Activated T-helper 2 cell treated with anti-CD3 and anti-CD28 coated beads, Interferon-gamma antibody, Interleukin-2, Interleukin-4, amounts not matched to agents 10 μg/mL and 5 μg/mL and 100 μg/mL, durations not matched to agents 14 hours and 24 hours and 36 hours (primary cell): Measurements from ENCODE around the gene ACTR6. TPM values are rescaled to one million over a fixed set of nuclear protein-coding genes. Genes with fewer than 3 reads are reported as not detected.

Experiments used
- DNase-seq: peaks from one replicate; pipeline ENCODE4 v3.0.0; 2021; ENCODE audit warnings: low spot score
- H3K27ac Mint-ChIP-seq: one replicate; pipeline ENCODE4 v1.8.0; 2021; ENCODE audit warnings: mixed read lengths
- H3K27me3 Mint-ChIP-seq: one replicate; pipeline ENCODE4 v1.8.0; 2021; ENCODE audit warnings: low read depth, mixed read lengths
- H3K36me3 Mint-ChIP-seq: one replicate; pipeline ENCODE4 v1.8.0; 2021; ENCODE audit warnings: low read depth, mixed read lengths
- H3K4me1 Mint-ChIP-seq: one replicate; pipeline ENCODE4 v1.8.0; 2021; ENCODE audit warnings: low read depth, mixed read lengths
- H3K4me3 Mint-ChIP-seq: one replicate; pipeline ENCODE4 v1.8.0; 2021; ENCODE audit warnings: low read depth, mild to moderate bottlenecking, moderate library complexity, mixed read lengths
- H3K9me3 Mint-ChIP-seq: one replicate; pipeline ENCODE4 v1.8.0; 2021; ENCODE audit warnings: mixed read lengths
- intact Hi-C: fragments of 100-400 bp; cut with micrococcal nuclease; formaldehyde crosslinking; loops from one replicate; pipeline ENCODE4 v1.15.1; 2023
- total RNA-seq: library from RNA; stranded (reverse); gene quantifications from 2 replicates; pipeline ENCODE4 v1.2.3, GENCODE V29; 2022

Gene ACTR6
- total RNA-seq, 1 donor from 2014 or later, result 40.4 TPM

GRCh38 chr12:100265732-100266584, 65.3 kb downstream of the ACTR6 start:
- no peaks in the 10 kb centered on the region for H3K27me3 Mint-ChIP-seq
- peak overlapping the region; percentile 98 for H3K27ac Mint-ChIP-seq
- intact Hi-C loops, result loop anchor here (1.0 to 10.0 kb wide), 6 partner anchors 46 to 1799 kb away; partner anchors contain the start of genes GAS2L3 and WASHC3
- H3K4me3 Mint-ChIP-seq, result peak overlapping the region; percentile 95
- DNase-seq, result no peak
- H3K4me1 Mint-ChIP-seq, result peaks cover 21% of the 10 kb centered on the region
- H3K9me3 Mint-ChIP-seq, result no peaks in the 10 kb centered on the region
- peaks cover 11% of the 10 kb centered on the region for H3K36me3 Mint-ChIP-seq

DNA sequence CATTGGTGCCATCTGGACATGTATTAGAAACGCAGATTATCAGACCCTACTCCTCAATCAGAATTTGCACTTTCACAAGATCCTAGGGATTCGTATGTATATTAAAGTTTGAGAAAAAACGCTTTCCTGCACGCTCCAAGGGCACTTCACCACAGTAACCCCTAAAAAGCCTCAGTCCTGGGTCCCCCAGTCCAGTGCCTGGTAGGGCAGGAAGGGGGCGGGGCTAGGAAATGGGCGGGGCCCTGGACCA, 65.9 kb downstream of the ACTR6 start:
- intact Hi-C loops, result loop anchor here (1.0 to 10.0 kb wide), 6 partner anchors 46 to 1798 kb away; partner anchors contain the start of genes GAS2L3 and WASHC3
- H3K27ac Mint-ChIP-seq, result peak overlapping the region; percentile 98

GRCh38 chr12:100266835-100267602, 66.4 kb downstream of the ACTR6 start, which contains the start of the genes DEPDC4 and SCYL2:
DEPDC4 (minus strand) TSS chr12:100267079; CDS start chr12:100267076, 3 bp downstream.
SCYL2 (plus strand) TSS chr12:100267177; CDS start chr12:100282971, 15,794 bp downstream.
- peak; percentile 89 for DNase-seq
- H3K4me3 Mint-ChIP-seq, result peak within 1 kb of the TSS; percentile 95
- H3K36me3 Mint-ChIP-seq, result peaks cover 11% of the 10 kb centered on the region
- H3K9me3 Mint-ChIP-seq, result no peaks in the 10 kb centered on the region
- H3K27ac Mint-ChIP-seq, result peak within 1 kb of the TSS; percentile 98
- intact Hi-C loops, result loop anchor here (1.0 to 10.0 kb wide), 7 partner anchors 45 to 1798 kb away; partner anchors contain the start of genes ACTR6, GAS2L3 and WASHC3
- no peaks in the 10 kb centered on the region for H3K27me3 Mint-ChIP-seq
- peaks cover 27% of the 10 kb centered on the region for H3K4me1 Mint-ChIP-seq

More for the DNA sequence above, 65.9 kb downstream of the ACTR6 start:
- Mint-ChIP-seq H3K36me3 (peaks cover 11% of the 10 kb centered on the region), H3K27me3 (no peaks in the 10 kb centered on the region), H3K4me3 (peak overlapping the region; percentile 95), H3K4me1 (peaks cover 23% of the 10 kb centered on the region), H3K9me3 (no peaks in the 10 kb centered on the region)
- no peak for DNase-seq

GRCh38 chr12:100267603-100268281, 67.1 kb downstream of the ACTR6 start:
- Mint-ChIP-seq H3K36me3 (peaks cover 11% of the 10 kb centered on the region), H3K4me1 (peaks cover 30% of the 10 kb centered on the region), H3K27ac (peak overlapping the region; percentile 76), H3K9me3 (no peaks in the 10 kb centered on the region), H3K4me3 (peak overlapping the region; percentile 95), H3K27me3 (no peaks in the 10 kb centered on the region)
- intact Hi-C loops, result loop anchor here (1.0 to 10.0 kb wide), 6 partner anchors 45 to 1797 kb away; partner anchors contain the start of genes ACTR6, GAS2L3 and WASHC3
- peak; percentile 32 for DNase-seq

DNA sequence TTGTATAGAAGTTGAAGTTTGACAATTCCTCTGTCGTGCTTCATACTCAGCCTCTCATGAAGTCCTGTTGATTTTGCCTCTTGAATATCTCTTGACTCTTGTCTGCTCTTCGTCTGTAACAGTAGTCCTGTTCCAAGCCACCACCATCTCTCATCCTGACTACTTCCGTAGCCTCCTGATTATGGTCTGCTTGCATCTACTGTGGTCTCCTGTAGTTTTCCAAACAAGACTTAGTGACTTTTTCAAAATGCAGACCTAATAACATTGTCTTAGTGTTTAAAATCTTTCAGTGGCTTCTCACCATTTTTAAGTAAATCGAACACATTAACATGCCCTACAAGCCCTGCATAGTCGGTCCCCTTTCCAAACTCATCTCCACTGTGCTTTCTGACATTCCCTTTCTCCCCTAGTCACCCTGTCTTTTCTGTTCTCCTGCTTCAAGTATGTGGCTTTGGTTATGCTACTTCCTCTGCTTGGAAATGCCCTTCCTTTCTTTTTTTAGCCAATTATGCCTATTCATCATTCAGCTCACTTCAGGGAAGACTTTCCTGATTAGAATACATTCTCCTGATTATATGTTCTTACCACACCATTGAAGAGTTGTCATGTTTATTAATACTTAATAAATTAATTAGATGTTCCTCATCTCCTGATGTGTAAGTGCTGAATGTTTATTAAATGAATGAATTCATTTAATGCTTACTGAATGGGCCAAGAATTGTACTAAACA, 68.4 kb downstream of the ACTR6 start:
- Mint-ChIP-seq H3K9me3 (no peaks in the 10 kb centered on the region), H3K4me1 (peaks cover 41% of the 10 kb centered on the region), H3K36me3 (peaks cover 11% of the 10 kb centered on the region), H3K4me3 (peak overlapping the region; percentile 95), H3K27me3 (no peaks in the 10 kb centered on the region), H3K27ac (peak overlapping the region; percentile 4)
- intact Hi-C loops, result loop anchor here (5.0 to 10.0 kb wide), 4 partner anchors 43 to 1796 kb away; partner anchors contain the start of gene WASHC3
- DNase-seq, result no peak

DNA sequence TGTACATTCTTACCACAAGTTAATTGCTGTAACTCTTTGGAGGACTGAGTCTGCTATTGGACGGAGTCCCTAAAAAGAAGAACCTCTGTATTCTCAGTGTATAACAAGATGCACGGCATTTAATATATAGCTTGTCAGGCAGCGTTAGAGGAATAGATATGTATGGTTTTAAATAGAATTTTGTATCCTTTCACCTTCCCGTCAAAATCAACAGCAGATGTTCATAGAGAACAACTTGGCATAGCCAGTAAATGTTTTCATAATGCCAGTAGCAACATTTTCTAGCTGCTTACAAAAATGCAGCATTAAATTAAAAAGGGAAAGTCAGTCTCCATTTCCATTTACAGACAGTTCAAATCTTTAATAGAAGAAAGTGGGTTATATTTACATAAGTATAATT, 73.2 kb downstream of the ACTR6 start:
- peaks cover 47% of the 10 kb centered on the region for H3K4me1 Mint-ChIP-seq
- intact Hi-C loops, result no loop called here

More for the DNA sequence above, 73.2 kb downstream of the ACTR6 start:
- Mint-ChIP-seq H3K27me3 (no peaks in the 10 kb centered on the region), H3K4me3 (no peak overlapping the region), H3K27ac (no peak overlapping the region), H3K36me3 (peaks cover 25% of the 10 kb centered on the region), H3K9me3 (no peaks in the 10 kb centered on the region)
- no peak for DNase-seq

Other genes starting within 250 kb of the ACTR6 start
- gene ANKS1B, start 215.9 kb upstream of the ACTR6 start, total RNA-seq, result 0.76 and 1.0 TPM in 2 replicates
- 69.0 and 73.2 TPM in 2 replicates for gene BLTP3B, start 57.9 kb upstream of the ACTR6 start, total RNA-seq
- 1.7 and 1.8 TPM in 2 replicates for gene DEPDC4, start 66.3 kb downstream of the ACTR6 start, total RNA-seq
- gene SCYL2, start 66.4 kb downstream of the ACTR6 start, total RNA-seq, result 31.8 and 34.5 TPM in 2 replicates
- gene SLC17A8, start 156.3 kb downstream of the ACTR6 start, total RNA-seq, result not detected in 2 replicates